ENCODE results near the gene TIMM10B.
A peak's percentile ranks its signal among the peaks of the same experiment; 100 is the strongest.

Gene TIMM10B

GRCh38 chr11:6474413-6474792 lies 6.9 kb upstream of the TIMM10B start:
- peak overlapping the region; percentile 40; the same call in 1 of the 2 replicates for H3K9ac ChIP-seq (ENCODE audit: low read length)
- no peaks in the 10 kb centered on the region for H3K27me3 ChIP-seq (ENCODE audit: insufficient read depth, low read length)
- H3K4me2 ChIP-seq (ENCODE audit: low read length), result peak overlapping the region; percentile 60
- no peaks in the 10 kb centered on the region for H4K20me1 ChIP-seq (ENCODE audit: insufficient read depth, low read length)
- no peak overlapping the region for H3K27ac ChIP-seq (ENCODE audit: low read depth, low read length, poor library complexity, severe bottlenecking)
- peaks cover 34% of the 10 kb centered on the region for H3K36me3 ChIP-seq (ENCODE audit: insufficient read depth, low read length)
- H3K4me3 ChIP-seq (ENCODE audit: low read depth, low read length, poor library complexity, severe bottlenecking), result peak overlapping the region; percentile 75
- H3K9me2 ChIP-seq (ENCODE audit: low read depth, low read length), result no peaks in the 10 kb centered on the region
- H3K4me1 ChIP-seq (ENCODE audit: insufficient read depth, low read length, severe bottlenecking), result peaks cover 6% of the 10 kb centered on the region
- H2AFZ ChIP-seq (ENCODE audit: low read length), result no peak overlapping the region
- H3K79me2 ChIP-seq (ENCODE audit: insufficient read depth, low read length), result no peaks in the 10 kb centered on the region
- TF ChIP-seq CTCF (IDR thresholded peaks at IDR 0.05; ENCODE audit: low read length) (no peak), EZH2 (IDR thresholded peaks at IDR 0.05; ENCODE audit: borderline replicate concordance, low read length) (no peak)
- no peaks in the 10 kb centered on the region for H3K9me3 ChIP-seq (ENCODE audit: low read length)
- no peaks in the 10 kb centered on the region for H3F3A ChIP-seq (ENCODE audit: insufficient read depth, low read length)

DNA sequence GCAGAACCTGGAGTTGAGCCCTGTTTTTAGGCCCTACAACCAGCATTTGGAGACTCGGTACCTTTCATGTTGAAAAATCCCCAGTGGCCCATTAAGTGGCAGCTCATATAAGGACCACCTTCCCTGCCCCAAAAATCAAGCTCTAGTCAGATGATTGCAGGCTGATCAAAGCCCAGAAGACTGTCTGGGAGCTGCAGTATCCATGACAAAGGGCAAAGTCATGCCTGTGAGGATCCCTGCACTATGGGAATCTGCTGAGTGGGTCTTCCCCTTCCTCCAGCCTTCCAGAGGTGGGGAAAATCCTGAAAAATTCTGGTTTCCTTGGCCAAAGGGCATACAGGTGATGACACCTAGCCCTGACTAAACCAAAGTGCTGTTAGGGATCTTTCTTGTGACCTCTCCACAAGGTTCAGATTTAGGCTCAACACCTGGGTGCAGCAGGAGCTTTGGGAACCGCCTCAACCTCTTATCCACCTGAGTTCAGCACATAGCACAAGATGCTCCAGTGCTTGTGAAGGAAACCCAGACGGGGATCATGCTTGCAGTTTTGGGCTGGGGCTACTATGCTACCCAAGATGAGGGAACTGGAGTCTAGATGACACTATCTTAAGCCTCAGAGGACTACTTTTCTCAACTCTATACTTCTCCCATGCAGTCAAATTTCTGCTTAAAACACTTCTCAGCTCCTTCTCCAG lies 6.3 kb upstream of the TIMM10B start:
- H3K36me3 ChIP-seq (ENCODE audit: insufficient read depth, low read length), result peaks cover 40% of the 10 kb centered on the region
- peaks cover 9% of the 10 kb centered on the region for H3K4me1 ChIP-seq (ENCODE audit: insufficient read depth, low read length, severe bottlenecking)
- H3K9me3 ChIP-seq (ENCODE audit: low read length), result no peaks in the 10 kb centered on the region
- no peak overlapping the region for H3K9ac ChIP-seq (ENCODE audit: low read length)
- H3F3A ChIP-seq (ENCODE audit: insufficient read depth, low read length), result no peaks in the 10 kb centered on the region
- no peaks in the 10 kb centered on the region for H3K79me2 ChIP-seq (ENCODE audit: insufficient read depth, low read length)
- H2AFZ ChIP-seq (ENCODE audit: low read length), result no peak overlapping the region
- no peak overlapping the region for H3K27ac ChIP-seq (ENCODE audit: low read depth, low read length, poor library complexity, severe bottlenecking)
- H3K27me3 ChIP-seq (ENCODE audit: insufficient read depth, low read length), result no peaks in the 10 kb centered on the region
- no peak overlapping the region for H3K4me2 ChIP-seq (ENCODE audit: low read length)
- H3K9me2 ChIP-seq (ENCODE audit: low read depth, low read length), result no peaks in the 10 kb centered on the region
- no peaks in the 10 kb centered on the region for H4K20me1 ChIP-seq (ENCODE audit: insufficient read depth, low read length)
- no peak overlapping the region for H3K4me3 ChIP-seq (ENCODE audit: low read depth, low read length, poor library complexity, severe bottlenecking)
- TF ChIP-seq EZH2 (IDR thresholded peaks at IDR 0.05; ENCODE audit: borderline replicate concordance, low read length), result no peak
- TF ChIP-seq CTCF (IDR thresholded peaks at IDR 0.05; ENCODE audit: low read length), result no peak

DNA sequence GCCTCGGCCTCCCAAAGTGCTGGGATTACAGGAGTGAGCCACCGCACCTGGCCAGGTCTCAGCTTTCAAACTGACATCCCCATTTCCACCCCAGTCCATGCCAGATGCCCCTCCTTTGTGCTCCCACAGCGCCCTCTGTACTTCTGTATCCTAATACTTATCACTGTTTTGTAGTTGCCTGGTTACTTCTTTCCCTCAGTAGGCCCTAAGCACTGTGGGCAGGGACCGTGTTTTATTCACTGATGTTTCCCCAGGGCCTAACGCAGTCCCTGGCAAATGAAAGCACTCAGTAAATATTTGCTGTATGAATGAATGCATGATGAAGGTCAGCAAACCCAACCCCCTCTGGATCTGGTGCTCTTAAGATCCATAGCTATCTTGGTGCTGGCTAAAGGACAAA lies 5.4 kb upstream of the TIMM10B start:
- Histone ChIP-seq H3K4me1 (ENCODE audit: insufficient read depth, low read length, severe bottlenecking) (peaks cover 17% of the 10 kb centered on the region), H3K36me3 (ENCODE audit: insufficient read depth, low read length) (peaks cover 40% of the 10 kb centered on the region), H3K4me2 (ENCODE audit: low read length) (no peak overlapping the region), H3K9me2 (ENCODE audit: low read depth, low read length) (no peaks in the 10 kb centered on the region), H3K9me3 (ENCODE audit: low read length) (no peaks in the 10 kb centered on the region), H3K27me3 (ENCODE audit: insufficient read depth, low read length) (no peaks in the 10 kb centered on the region), H4K20me1 (ENCODE audit: insufficient read depth, low read length) (no peaks in the 10 kb centered on the region), H3K79me2 (ENCODE audit: insufficient read depth, low read length) (peaks cover 6% of the 10 kb centered on the region; the same call in 1 of the 2 replicates), H3K27ac (ENCODE audit: low read depth, low read length, poor library complexity, severe bottlenecking) (no peak overlapping the region), H3K9ac (ENCODE audit: low read length) (no peak overlapping the region), H3K4me3 (ENCODE audit: low read depth, low read length, poor library complexity, severe bottlenecking) (no peak overlapping the region), H2AFZ (ENCODE audit: low read length) (no peak overlapping the region), H3F3A (ENCODE audit: insufficient read depth, low read length) (no peaks in the 10 kb centered on the region)
- TF ChIP-seq CTCF (IDR thresholded peaks at IDR 0.05; ENCODE audit: low read length), result no peak; the same call in 1 of the 2 replicates
- TF ChIP-seq EZH2 (IDR thresholded peaks at IDR 0.05; ENCODE audit: borderline replicate concordance, low read length), result no peak
